T-cell (primary cell): ENCODE data around the gene SPRED1. TPM values are rescaled to one million over a fixed set of nuclear protein-coding genes. Genes with fewer than 3 reads are reported as not detected.

Experiments
- ATAC-seq, 4 experiments: fragments of 200-7000 bp in 3 of 4; fragments of 150-1000 bp in 1 of 4; cut with Tn5 transposase; replicated peaks in 1 of 4; 1 replicate in 3 of 4; 2 replicates in 1 of 4; pipeline ENCODE4 v1.10.0; 2021; ENCODE audit warnings: moderate library complexity in 3 of 4, mild to moderate bottlenecking in 2 of 4, moderate number of reproducible peaks in 1 of 4
- CTCF ChIA-PET, 2 donors: fragments of 300-600 bp; sonication (Branson Sonifier 250); formaldehyde crosslinking; loops; one replicate each; lab custom pipeline; 2022; ENCODE audit warnings: antibody characterized with exemption in 2 of 2; lab: Charles Lee
- POLR2A ChIA-PET, 2 donors: fragments of 300-600 bp; sonication (Branson Sonifier 250); formaldehyde crosslinking; loops; one replicate each; lab custom pipeline; 2022; ENCODE audit warnings: antibody characterized with exemption in 2 of 2; lab: Charles Lee
- DNase-seq, 35 experiments: peaks; one replicate each; pipeline versions ENCODE4 v3.0.0 to v3.0.0-alpha.2; 2013 to 2023
- H3K27ac ChIP-seq: one replicate; pipeline ENCODE4 v1.5.1; 2013; ENCODE audit warnings: low read length
- H3K27me3 ChIP-seq, 2 experiments: replicated peaks in 1 of 2; 1 replicate in 1 of 2; 2 replicates in 1 of 2; pipeline versions ENCODE4 v1.6.1 to v1.7.0; 2013; ENCODE audit warnings: low read length in 1 of 2, mixed read lengths in 1 of 2; ENCODE audit not compliant: control insufficient read depth in 2 of 2, insufficient read depth in 2 of 2; ENCODE audit errors: extremely low read depth in 1 of 2
- H3K36me3 ChIP-seq, 2 donors: 1 replicate in 1 of 2; 2 replicates in 1 of 2; pipeline versions ENCODE4 v1.6.1 to v1.7.0; 2013; ENCODE audit warnings: low read length in 1 of 2; ENCODE audit not compliant: control insufficient read depth in 2 of 2, insufficient read depth in 1 of 2; ENCODE audit errors: extremely low read depth in 1 of 2
- H3K4me1 ChIP-seq, 2 experiments: 1 replicate in 1 of 2; 2 replicates in 1 of 2; pipeline versions ENCODE4 v1.6.1 to v1.7.0; 2013; ENCODE audit warnings: low read length in 2 of 2, mixed read lengths in 1 of 2; ENCODE audit not compliant: insufficient read depth in 2 of 2, control insufficient read depth in 1 of 2; ENCODE audit errors: extremely low read depth in 1 of 2
- H3K4me3 ChIP-seq, 2 donors: 1 replicate in 1 of 2; 2 replicates in 1 of 2; pipeline versions ENCODE4 v1.5.1 to v1.7.0; 2013; ENCODE audit warnings: mild to moderate bottlenecking in 2 of 2, low read length in 1 of 2, moderate library complexity in 1 of 2; ENCODE audit not compliant: control insufficient read depth in 1 of 2; ENCODE audit errors: extremely low read depth in 1 of 2
- H3K9me3 ChIP-seq: 2 replicates; pipeline ENCODE4 v1.7.0; 2013
- H3K27ac Mint-ChIP-seq, 2 donors: one replicate each; pipeline ENCODE4 v1.8.0; 2020 to 2021; ENCODE audit warnings: mild to moderate bottlenecking in 2 of 2, mixed read lengths in 2 of 2
- H3K27me3 Mint-ChIP-seq, 2 donors: one replicate each; pipeline ENCODE4 v1.8.0; 2021 to 2022; ENCODE audit warnings: mixed read lengths in 2 of 2
- H3K36me3 Mint-ChIP-seq: one replicate; pipeline ENCODE4 v1.8.0; 2021; ENCODE audit warnings: mixed read lengths
- H3K4me1 Mint-ChIP-seq, 3 donors: one replicate each; pipeline ENCODE4 v1.8.0; 2020 to 2022; ENCODE audit warnings: mixed read lengths in 3 of 3, mild to moderate bottlenecking in 1 of 3
- H3K4me3 Mint-ChIP-seq, 3 donors: one replicate each; pipeline ENCODE4 v1.8.0; 2020 to 2022; ENCODE audit warnings: mild to moderate bottlenecking in 3 of 3, mixed read lengths in 3 of 3, moderate library complexity in 3 of 3
- H3K9me3 Mint-ChIP-seq, 3 donors: one replicate each; pipeline ENCODE4 v1.8.0; 2020 to 2022; ENCODE audit warnings: mixed read lengths in 3 of 3
- WGBS: methylation state at CpG from one replicate; pipeline ENCODE4 v1.1.5; 2013; ENCODE audit warnings: missing lambda C conversion rate; ENCODE audit not compliant: insufficient coverage; 5-methylcytosine and 5-hydroxymethylcytosine counted together
- total RNA-seq, 35 experiments: library from RNA in 6 of 35; stranded (reverse) in 6 of 35; fragments of 120-200 nt in 1 of 35; gene quantifications; one replicate each; pipeline versions ENCODE4 v1.2.1 to v1.2.4 and lab custom pipeline; 2013 to 2026

The SPRED1 gene
- total RNA-seq, 5 donors from 2014 or later (not counting 1 experiment from before 2014, with no cell fraction given) = 0.13 to 0.72 (median 0.39) TPM

DNA sequence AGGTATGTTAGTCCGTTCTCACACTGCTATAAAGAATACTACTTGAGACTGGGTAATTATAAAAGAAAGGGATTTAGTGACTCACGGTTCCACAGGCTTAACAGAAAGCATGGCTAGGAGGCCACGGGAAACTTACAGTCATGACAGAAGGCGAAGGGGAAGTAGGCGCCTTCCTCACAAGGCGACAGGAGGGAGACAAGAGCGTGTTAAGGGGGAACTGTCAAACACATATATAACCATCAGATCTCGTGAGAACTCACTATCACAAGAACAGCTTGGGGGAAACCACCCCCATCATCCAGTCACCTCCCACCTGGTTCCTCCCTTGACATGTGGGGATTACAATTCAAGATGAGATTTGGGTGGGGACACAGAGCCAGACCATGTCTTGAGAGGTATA is 30.4 kb downstream of the SPRED1 start:
- ATAC-seq = no peak
- H3K4me1 Mint-ChIP-seq = no peaks in the 10 kb centered on the region
- Histone ChIP-seq H3K36me3 (no peaks in the 10 kb centered on the region), H3K9me3 (no peaks in the 10 kb centered on the region), H3K4me3 (no peak overlapping the region), H3K27ac (no peak overlapping the region), H3K4me1 (no peaks in the 10 kb centered on the region), H3K27me3 (peaks cover 0 to 8% of the 10 kb centered on the region in 2 experiments)
- no peaks in the 10 kb centered on the region for H3K36me3 Mint-ChIP-seq
- peaks cover 23 to 27% of the 10 kb centered on the region in 2 donors for H3K27me3 Mint-ChIP-seq
- ChIA-PET CTCF (no interaction called here), POLR2A (no interaction called here)
- H3K27ac Mint-ChIP-seq = no peak overlapping the region
- no CpG with 5 or more reads among the region's 8 CpGs for WGBS
- H3K9me3 Mint-ChIP-seq = no peaks in the 10 kb centered on the region
- H3K4me3 Mint-ChIP-seq = no peak overlapping the region
- no peak for DNase-seq

- Mint-ChIP-seq H3K36me3 (no peaks in the 10 kb centered on the region), H3K27me3 (peaks cover 27 to 32% of the 10 kb centered on the region in 2 donors), H3K4me1 (no peaks in the 10 kb centered on the region), H3K9me3 (no peaks in the 10 kb centered on the region), H3K27ac (no peak overlapping the region), H3K4me3 (no peak overlapping the region)
- H3K4me3 ChIP-seq = no peak overlapping the region
- POLR2A ChIA-PET = interaction anchor here in 1 of 2 donors (0.6 kb wide), 1 partner anchor 219 kb away, joined by 3 read pairs; no protein-coding TSS in a partner anchor
- H3K27me3 ChIP-seq = peaks cover 0 to 4% of the 10 kb centered on the region in 2 experiments
- 92% methylated on average over 2 of the region's 4 CpGs for WGBS
- H3K36me3 ChIP-seq = no peaks in the 10 kb centered on the region
- H3K9me3 ChIP-seq = no peaks in the 10 kb centered on the region
- no peak overlapping the region for H3K27ac ChIP-seq
- DNase-seq (no peak), ATAC-seq (no peak)
- no peaks in the 10 kb centered on the region for H3K4me1 ChIP-seq
- CTCF ChIA-PET = interaction anchor here in 1 of 2 donors (0.6 kb wide), 1 partner anchor 9 kb away, joined by 4 read pairs; no protein-coding TSS in a partner anchor
These were observed 32.8 kb downstream of the SPRED1 start for GRCh38 chr15:38285456-38285855.

GRCh38 chr15:38294126-38294525 is 41.5 kb downstream of the SPRED1 start:
- Mint-ChIP-seq H3K27me3 (peaks cover 6 to 7% of the 10 kb centered on the region in 2 donors), H3K9me3 (no peaks in the 10 kb centered on the region), H3K4me1 (no peaks in the 10 kb centered on the region), H3K4me3 (no peak overlapping the region), H3K36me3 (no peaks in the 10 kb centered on the region), H3K27ac (no peak overlapping the region)
- Histone ChIP-seq H3K27me3 (no peaks in the 10 kb centered on the region), H3K4me1 (no peaks in the 10 kb centered on the region), H3K4me3 (no peak overlapping the region), H3K27ac (no peak overlapping the region), H3K36me3 (no peaks in the 10 kb centered on the region), H3K9me3 (no peaks in the 10 kb centered on the region)
- CTCF ChIA-PET = no interaction called here
- WGBS = no CpG with 5 or more reads among the region's 3 CpGs
- ATAC-seq (no peak), DNase-seq (no peak)
- POLR2A ChIA-PET = no interaction called here

DNA sequence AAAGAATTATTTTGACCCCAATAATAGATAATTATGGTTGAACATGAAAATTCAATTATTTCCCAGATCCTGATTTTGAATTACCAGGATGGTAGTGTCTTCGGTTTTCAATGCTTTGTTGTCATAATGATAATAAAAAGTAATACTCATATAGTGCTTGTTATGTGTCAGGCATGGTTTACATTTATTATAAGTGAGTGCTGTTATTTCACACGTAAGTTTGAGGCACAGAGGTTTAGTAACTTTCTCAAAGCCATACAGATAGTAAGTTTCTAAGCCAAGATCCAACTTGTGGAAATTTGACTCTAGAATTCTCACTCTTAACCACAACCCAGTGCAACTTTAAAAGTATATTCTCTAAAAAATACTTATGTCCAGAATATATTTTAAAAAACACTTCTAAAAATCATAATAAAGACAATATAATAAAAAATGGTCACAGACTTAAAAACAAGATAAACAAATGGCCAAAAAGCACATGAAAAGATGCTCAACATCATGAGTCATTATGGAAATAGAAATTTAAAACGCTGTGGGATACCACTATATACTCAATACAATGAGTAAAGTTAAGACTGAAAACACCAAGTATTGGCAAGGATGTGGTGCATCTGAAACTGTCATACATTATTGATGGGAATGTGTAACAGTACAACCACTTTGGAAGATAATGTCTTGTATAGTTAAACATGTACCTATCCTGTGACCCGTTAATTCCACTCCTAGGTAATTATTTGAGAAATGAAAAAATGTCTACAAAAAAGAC is 45.2 kb downstream of the SPRED1 start:
- ChIA-PET POLR2A (no interaction called here), CTCF (interaction anchor here in 1 of 2 donors (0.9 kb wide), 1 partner anchor 24 kb away, joined by 3 read pairs; no protein-coding TSS in a partner anchor)
- WGBS = no CpG with 5 or more reads among the region's 4 CpGs
- no peak overlapping the region for H3K27ac Mint-ChIP-seq
- no peaks in the 10 kb centered on the region for H3K9me3 ChIP-seq
- H3K36me3 Mint-ChIP-seq = no peaks in the 10 kb centered on the region
- no peaks in the 10 kb centered on the region for H3K4me1 ChIP-seq
- ATAC-seq = no peak
- no peak overlapping the region for H3K4me3 Mint-ChIP-seq
- no peaks in the 10 kb centered on the region for H3K9me3 Mint-ChIP-seq
- no peak for DNase-seq
- H3K27ac ChIP-seq = no peak overlapping the region
- peaks cover 0 to 4% (median 0%) of the 10 kb centered on the region in 3 donors for H3K4me1 Mint-ChIP-seq
- H3K27me3 ChIP-seq = no peaks in the 10 kb centered on the region
- peaks cover 3 to 4% of the 10 kb centered on the region in 2 donors for H3K27me3 Mint-ChIP-seq
- no peaks in the 10 kb centered on the region for H3K36me3 ChIP-seq
- no peak overlapping the region for H3K4me3 ChIP-seq

GRCh38 chr15:38299216-38299615 is 46.6 kb downstream of the SPRED1 start:
- no peak for ATAC-seq
- Mint-ChIP-seq H3K9me3 (no peaks in the 10 kb centered on the region), H3K27me3 (peaks cover 1 to 3% of the 10 kb centered on the region in 2 donors), H3K27ac (no peak overlapping the region), H3K4me3 (no peak overlapping the region), H3K4me1 (peaks cover 0 to 4% (median 0%) of the 10 kb centered on the region in 3 donors), H3K36me3 (no peaks in the 10 kb centered on the region)
- ChIA-PET CTCF (interaction anchor here in 1 of 2 donors (0.9 kb wide), 1 partner anchor 26 kb away, joined by 3 read pairs; no protein-coding TSS in a partner anchor), POLR2A (no interaction called here)
- Histone ChIP-seq H3K4me3 (no peak overlapping the region), H3K36me3 (no peaks in the 10 kb centered on the region), H3K4me1 (no peaks in the 10 kb centered on the region), H3K27me3 (no peaks in the 10 kb centered on the region), H3K9me3 (no peaks in the 10 kb centered on the region), H3K27ac (no peak overlapping the region)
- DNase-seq = no peak
- WGBS = 94% methylated on average over 4 of the region's 6 CpGs

DNA sequence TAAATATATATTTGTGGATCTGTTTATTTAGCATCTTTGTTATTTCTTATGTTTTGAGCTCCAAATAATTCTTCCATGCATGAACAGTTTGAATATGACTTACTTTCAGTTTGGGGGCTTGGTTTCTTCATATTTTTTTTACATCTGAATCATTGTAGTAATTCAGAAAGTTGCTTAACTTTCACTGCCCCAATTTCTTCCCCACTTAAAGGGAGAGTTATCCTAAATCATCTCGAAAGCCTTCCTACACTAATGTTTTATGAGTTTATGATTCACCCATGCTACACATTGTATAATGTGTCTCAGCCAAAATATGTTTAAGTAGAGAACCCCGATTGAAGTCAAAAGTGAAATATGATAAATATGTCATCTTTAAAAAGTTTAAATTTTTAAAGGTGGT is 47.8 kb downstream of the SPRED1 start:
- CTCF ChIA-PET = interaction anchor here in 1 of 2 donors (0.6 kb wide), 1 partner anchor 46 kb away, joined by 3 read pairs; no protein-coding TSS in a partner anchor
- Histone ChIP-seq H3K4me3 (no peak overlapping the region), H3K4me1 (no peaks in the 10 kb centered on the region), H3K27me3 (no peaks in the 10 kb centered on the region), H3K27ac (no peak overlapping the region), H3K9me3 (no peaks in the 10 kb centered on the region), H3K36me3 (no peaks in the 10 kb centered on the region)
- Mint-ChIP-seq H3K9me3 (no peaks in the 10 kb centered on the region), H3K4me1 (peaks cover 0 to 4% (median 0%) of the 10 kb centered on the region in 3 donors), H3K27ac (no peak overlapping the region), H3K27me3 (peaks cover 3 to 4% of the 10 kb centered on the region in 2 donors), H3K4me3 (no peak overlapping the region), H3K36me3 (no peaks in the 10 kb centered on the region)
- no CpG with 5 or more reads among the region's 2 CpGs for WGBS
- ATAC-seq (no peak), DNase-seq (no peak)
- POLR2A ChIA-PET = interaction anchor here in 1 of 2 donors (0.6 kb wide), 1 partner anchor 232 kb away, joined by 3 read pairs; no protein-coding TSS in a partner anchor
